DOHH2 (cell line): ENCODE measurements around the gene OR4D6.

ENCODE experiments used
- CTCF ChIP-seq: fragments of 200-600 bp; sonication (generic); IDR thresholded peaks from one replicate; pipeline ENCODE4 v1.5.1; 2014; ENCODE audit warnings: antibody characterized with exemption, mild to moderate bottlenecking, low read depth, low read length; ENCODE audit not compliant: poor library complexity, severe bottlenecking
- EZH2phosphoT487 ChIP-seq: fragments of 200-600 bp; sonication (generic); IDR thresholded peaks from 2 replicates; pipeline ENCODE4 v1.6.1; 2017; ENCODE audit warnings: borderline replicate concordance, mild to moderate bottlenecking, antibody characterized with exemption, low read length, moderate library complexity, mixed read lengths

GRCh38 chr11:59416613-59417012 lies 40.1 kb upstream of the OR4D6 start:
- no peak for TF ChIP-seq CTCF
- no peak for TF ChIP-seq EZH2phosphoT487
